Erythroblast (primary cell): ENCODE results near the gene MYB.

Experiments
- GATA1 ChIP-seq: IDR thresholded peaks from 2 replicates; pipeline ENCODE4 v1.6.1; 2011; ENCODE audit warnings: low read depth, mild to moderate bottlenecking, control low read depth, low read length, moderate library complexity
- POLR2A ChIP-seq: IDR thresholded peaks from 2 replicates; pipeline ENCODE4 v1.6.1; 2011; ENCODE audit warnings: mild to moderate bottlenecking, low read length

- TF ChIP-seq POLR2A (no peak), GATA1 (no peak)
Observed at GRCh38 chr6:135243871-135244796, 63.0 kb downstream of the MYB start.
